SH-SY5Y (cell line): ENCODE data around the gene MICAL2.

Experiments
- GATA2 ChIP-seq: IDR thresholded peaks from 2 replicates; pipeline ENCODE4 v1.6.1; 2011; ENCODE audit warnings: mild to moderate bottlenecking, low read depth, low read length
- GATA3 ChIP-seq: IDR thresholded peaks from 2 replicates; pipeline ENCODE4 v1.6.1; 2011; ENCODE audit warnings: low read depth, mild to moderate bottlenecking, low read length, moderate library complexity

- TF ChIP-seq GATA2, result no peak
- TF ChIP-seq GATA3, result no peak
These were observed 44.2 kb upstream of the MICAL2 start for GRCh38 chr11:12066056-12066798.
